Islet of Langerhans (tissue), 1 donor: ENCODE measurements around the gene ST6GALNAC3.

Experiments
- FAIRE-seq: peaks from one replicate; lab custom pipeline; 2011; peaks lifted over from hg19 to GRCh38; lab: Jason Lieb, UNC

Gene ST6GALNAC3

DNA sequence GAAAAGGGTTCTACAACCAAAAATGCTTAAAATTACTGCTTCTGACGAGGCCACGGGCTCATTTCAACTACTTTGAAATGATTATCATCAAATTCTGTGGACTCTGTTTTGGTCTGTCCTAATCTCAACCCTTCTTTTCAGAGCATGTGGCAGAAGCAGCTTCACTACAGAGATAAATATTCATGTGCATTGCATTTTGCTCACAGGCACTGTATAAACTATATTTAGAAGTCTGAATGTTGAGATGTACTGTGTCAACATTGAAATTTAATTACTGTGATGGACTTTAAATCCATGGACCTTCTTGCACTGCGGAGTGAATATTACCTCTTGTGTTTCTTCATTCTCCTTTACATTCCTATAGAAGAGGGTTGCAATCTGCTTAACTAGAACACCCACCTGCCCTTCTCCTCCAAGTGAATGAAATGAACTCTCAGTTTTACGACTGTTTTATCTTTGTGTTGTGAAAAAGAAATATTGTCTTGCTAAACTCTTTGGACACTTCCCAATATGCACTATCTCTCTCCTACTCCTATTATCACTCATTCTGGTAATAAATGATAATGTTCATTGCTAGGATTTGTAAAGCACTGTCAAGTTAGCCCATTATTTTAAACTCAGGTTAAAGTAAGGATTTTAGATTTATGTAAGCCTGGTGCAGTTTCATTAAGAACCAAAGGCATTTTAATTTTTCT lies 511.6 kb downstream of the ST6GALNAC3 start:
- FAIRE-seq, result no peak

- FAIRE-seq, result no peak
Measured at GRCh38 chr1:76587212-76587611, 512.7 kb downstream of the ST6GALNAC3 start.

DNA sequence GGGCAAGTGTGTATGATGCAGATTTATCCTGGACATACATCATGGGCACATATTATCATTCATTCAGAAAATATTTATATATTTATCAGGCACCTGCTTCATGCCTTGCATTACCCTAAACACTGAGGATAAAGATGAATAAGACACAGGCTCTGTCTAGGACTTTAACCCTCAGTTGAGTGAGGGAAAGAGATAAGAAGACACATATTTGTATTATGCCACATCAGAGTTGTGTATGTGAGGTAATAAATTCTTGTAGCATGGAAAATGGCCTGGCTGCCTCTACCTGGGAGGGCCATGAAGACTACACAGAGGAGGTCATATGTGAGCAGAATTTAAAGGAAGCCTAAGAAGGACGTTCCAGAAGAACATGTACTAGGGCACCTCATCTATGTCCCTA lies 516.9 kb downstream of the ST6GALNAC3 start:
- FAIRE-seq, result no peak

- no peak for FAIRE-seq
Measured at GRCh38 chr1:76591963-76592362, 517.4 kb downstream of the ST6GALNAC3 start.

- FAIRE-seq, result no peak
Measured at GRCh38 chr1:76593141-76593540, 518.6 kb downstream of the ST6GALNAC3 start.

GRCh38 chr1:76593618-76594017 lies 519.1 kb downstream of the ST6GALNAC3 start:
- FAIRE-seq, result no peak

DNA sequence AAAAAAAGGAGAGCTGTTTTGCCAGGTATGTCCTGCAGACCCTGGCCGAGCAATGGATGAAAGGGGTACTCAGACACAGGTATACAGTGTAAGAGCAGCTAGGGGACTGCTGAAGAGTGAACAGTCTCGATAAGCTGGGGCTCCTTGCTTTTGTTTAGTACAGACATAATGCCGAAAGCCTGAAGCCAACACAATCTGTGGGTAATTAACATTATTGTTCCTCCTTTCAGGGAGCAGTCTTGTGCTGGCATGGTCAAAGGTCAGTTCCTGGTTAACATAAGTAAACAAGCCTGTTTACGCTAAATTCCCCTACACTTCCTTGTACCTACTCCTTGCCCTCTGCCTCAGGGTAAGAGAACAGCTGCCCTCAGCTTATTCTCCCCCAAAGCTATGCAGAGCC lies 520.5 kb downstream of the ST6GALNAC3 start:
- no peak for FAIRE-seq

DNA sequence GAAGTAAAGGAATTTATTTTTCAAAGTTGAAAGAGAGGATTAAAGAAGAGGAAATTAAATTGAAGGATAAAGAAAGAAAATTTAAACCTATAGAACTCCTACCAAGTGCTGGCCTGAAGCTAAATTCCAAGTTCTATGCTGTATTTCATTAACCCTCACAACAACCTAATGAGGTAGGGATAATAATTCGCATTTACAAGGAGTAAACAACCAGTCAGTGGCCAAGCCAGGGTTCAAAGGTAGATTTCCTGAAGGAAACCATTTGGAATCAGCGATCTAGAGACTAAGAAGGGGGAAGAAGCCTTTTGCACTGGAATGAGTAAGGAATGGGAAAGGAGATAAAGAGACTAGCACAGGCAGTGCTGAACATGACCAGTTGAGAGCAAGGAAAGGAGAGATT lies 526.9 kb downstream of the ST6GALNAC3 start:
- FAIRE-seq, result no peak

- no peak for FAIRE-seq
Measured at GRCh38 chr1:76607717-76608116, 533.2 kb downstream of the ST6GALNAC3 start.

DNA sequence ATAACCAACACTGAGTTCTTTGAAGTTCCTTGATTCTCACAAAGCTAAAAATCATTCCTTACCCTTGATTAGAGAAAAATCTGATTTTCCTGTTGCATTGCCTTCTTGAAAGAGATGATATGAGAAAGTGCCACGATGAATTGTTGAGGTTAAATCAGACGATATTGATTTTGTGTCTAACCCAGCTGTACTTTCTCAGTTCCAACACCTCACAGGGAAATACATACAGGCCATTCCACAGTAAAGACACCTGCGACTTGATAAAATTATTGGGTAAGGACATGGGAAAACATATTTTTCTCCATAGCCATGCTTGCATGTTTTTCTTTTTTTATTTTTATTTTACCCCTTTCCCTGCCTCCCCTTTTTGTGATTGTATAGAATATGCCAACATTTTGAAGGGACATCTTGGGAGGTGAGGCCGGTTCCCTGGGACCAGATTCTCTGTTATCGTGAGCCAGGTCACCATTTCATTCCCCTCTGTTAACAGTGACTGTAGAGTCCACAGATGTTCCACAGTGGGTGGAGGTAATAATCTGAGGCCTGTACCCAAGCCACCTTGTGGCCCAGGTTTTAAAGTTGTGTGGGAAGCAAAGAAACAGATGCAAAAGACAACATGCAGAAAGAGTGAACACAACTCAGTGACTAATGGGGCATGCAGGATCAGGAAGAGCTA lies 537.4 kb downstream of the ST6GALNAC3 start:
- no peak for FAIRE-seq

DNA sequence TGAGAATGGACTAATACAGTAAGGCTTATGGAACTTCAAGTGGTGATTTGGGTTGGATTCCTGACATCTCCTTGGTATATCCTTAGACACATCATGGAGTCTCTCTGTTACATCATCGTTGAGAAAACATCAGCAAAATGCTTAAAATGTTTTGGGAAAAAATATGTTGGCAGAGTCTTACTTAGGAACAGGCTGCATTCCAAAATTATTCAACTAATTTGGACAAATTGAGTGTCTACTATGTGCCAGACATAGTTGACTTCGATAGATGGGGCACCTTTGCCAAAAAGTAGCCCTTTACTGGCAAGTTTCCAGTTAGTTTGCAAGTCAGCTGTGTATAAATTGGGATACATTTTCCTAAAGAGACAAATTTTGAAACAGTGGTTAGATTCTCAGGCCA lies 539.3 kb downstream of the ST6GALNAC3 start:
- no peak for FAIRE-seq

DNA sequence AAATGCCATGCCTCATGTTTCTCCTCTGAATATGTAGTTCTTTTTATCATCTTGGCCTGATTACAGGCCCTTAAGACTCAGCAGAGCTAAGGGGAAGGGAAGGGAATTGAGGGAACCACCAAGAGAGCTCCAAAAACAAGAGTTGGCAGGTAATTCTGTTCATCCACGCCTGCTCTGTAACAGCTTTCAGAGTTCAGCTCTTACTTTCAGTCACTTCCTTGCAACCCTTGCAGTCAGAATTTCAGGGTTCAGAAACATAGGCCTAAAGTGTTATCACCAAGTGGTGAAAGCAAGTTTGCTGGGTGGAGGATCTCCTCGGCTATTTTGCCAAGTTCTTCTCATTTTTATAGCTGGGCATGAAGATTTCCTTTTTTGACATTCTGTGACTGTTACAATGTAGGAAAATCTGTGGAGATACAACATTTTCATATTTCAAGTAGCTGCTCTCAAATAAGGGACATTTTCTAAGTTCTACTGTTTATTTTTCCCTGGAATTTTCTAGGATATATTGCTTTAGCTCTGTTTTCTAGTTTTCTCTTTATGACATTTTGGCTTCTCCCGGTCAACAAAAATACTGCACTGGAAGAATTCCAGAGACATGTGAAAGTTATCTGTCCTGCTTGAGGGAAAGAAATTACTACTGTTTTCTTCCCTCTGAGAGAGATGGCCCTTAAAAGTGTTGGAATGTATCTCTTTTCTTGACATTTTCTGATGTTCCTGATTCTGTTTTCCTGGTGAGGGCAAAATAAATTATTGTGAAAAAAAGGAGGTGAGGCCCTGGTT lies 540.9 kb downstream of the ST6GALNAC3 start:
- no peak for FAIRE-seq

DNA sequence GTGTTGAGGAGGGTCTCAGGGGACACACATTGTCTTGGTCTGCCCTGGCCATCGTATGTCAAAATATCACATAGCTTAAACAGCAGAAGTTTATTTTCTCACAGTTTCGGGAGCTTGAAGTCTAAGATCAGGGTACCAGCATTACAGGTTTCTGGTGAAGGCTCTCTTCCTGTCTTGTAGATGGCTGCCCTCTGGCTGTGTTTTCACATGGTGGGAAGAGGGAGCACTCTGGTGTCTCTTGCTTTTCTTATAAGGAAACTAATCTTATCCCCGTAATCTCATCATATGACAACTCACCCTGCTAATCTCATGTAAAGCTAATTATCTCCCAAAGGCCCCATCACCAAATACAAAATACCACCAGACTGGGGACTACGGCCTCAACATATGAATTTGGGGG lies 545.8 kb downstream of the ST6GALNAC3 start:
- FAIRE-seq, result no peak

DNA sequence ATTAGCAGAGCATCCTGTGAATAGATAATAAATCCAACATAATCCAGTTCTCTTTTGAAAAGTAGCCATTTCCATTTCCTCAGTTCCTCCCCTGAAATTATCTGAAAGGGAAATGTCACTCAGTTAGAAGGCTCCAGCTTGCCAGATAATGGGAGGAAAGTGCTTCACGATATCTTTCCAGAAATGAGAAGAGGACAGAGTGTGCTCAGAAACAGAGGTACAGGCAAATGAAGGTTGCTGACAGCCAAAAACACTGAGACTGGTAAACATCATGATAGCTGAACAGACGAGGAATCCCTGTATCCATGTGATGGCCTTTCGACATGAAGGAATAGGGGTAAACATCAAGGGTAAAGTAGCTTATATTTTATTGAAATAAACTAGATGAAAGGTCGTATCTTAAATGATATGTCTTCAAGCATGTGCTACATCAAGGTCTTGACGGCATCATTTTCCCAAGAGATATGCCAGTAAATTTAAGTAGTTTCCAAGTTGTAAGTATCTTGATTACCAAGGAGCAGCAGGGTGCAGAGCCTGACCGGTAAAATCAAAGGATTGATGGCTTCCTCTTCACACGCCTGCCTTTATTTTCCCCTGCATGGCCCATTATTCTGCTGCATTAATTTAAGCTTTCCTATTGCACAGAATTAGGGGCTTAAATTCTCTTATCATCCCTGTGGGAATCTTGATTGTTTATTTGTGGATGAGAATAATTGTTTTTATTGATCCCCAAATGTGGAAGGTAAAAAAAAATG lies 548.4 kb downstream of the ST6GALNAC3 start:
- no peak for FAIRE-seq

GRCh38 chr1:76625886-76626678 lies 551.5 kb downstream of the ST6GALNAC3 start:
- FAIRE-seq, result no peak

DNA sequence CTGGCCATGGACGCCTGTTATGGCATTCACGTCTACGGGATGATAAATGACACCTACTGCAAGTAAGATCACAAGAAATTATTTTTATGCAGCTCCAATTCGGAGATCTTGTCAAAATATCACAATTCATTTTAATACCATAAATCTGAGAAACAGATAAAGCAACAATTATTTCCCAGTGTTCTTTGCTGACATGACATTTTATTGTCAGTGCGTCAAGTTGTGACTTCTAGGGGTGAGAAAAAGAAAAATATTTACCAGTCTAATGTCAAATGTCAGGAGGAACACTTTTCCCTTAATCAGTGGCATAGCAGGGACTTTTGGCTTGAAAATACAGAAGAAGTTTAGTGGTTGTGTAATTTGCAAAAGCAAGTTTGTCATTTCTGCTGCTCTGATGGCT lies 553.0 kb downstream of the ST6GALNAC3 start:
- FAIRE-seq, result no peak

- FAIRE-seq, result no peak
Measured at GRCh38 chr1:76627901-76628300, 553.4 kb downstream of the ST6GALNAC3 start.

GRCh38 chr1:76632136-76632535 lies 557.6 kb downstream of the ST6GALNAC3 start:
- no peak for FAIRE-seq

DNA sequence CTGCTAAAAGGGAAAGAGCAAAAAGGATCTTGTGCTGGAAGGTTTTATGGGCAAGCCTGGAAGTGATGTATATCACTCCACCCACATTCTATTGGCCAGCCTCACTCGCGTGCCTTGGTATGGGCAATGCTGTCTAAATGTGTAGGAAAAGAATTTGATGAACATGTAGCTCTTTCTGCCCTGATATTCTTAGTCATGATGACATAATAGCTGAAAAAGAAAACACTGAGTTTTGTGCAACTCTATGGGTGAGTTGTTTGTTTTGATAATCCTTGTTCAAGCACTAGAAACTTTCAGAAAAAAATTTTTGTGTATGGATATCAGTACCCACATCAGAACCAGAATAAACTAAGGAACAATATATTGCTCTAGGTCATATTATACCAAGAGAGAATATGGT lies 561.2 kb downstream of the ST6GALNAC3 start:
- no peak for FAIRE-seq

DNA sequence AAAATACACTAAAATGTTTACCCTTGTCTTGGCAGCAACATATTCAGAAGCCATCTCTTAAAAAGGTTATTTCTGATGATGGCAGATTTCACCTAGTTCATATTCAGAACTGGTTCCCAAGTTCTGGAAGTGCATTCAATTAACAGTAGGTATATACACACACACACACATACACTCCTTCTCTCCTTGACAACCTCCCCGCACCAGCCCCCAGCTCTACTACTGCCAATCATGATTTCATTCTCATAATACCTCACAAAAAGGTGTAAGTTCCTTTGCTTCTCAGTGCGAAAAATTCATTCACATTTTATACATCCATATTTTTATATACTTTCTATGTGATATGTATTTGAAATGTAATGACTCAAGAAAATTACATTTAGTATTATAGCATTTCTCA lies 564.6 kb downstream of the ST6GALNAC3 start:
- FAIRE-seq, result no peak

- FAIRE-seq, result no peak
Measured at GRCh38 chr1:76640092-76640491, 565.5 kb downstream of the ST6GALNAC3 start.

- FAIRE-seq, result no peak
Measured at GRCh38 chr1:76640723-76641122, 566.2 kb downstream of the ST6GALNAC3 start.
